Natural killer cell treated with Interleukin-12 subunit alpha and Interleukin-12 subunit beta and Interleukin-15 and Interleukin-18, amount 100 ng/mL, for 72 hours (primary cell): ENCODE data around the gene CBX8. TPM values are rescaled to one million over a fixed set of nuclear protein-coding genes. Genes with fewer than 3 reads are reported as not detected.
A peak's percentile ranks its signal among the peaks of the same experiment; 100 is the strongest.

ENCODE experiments used
- ATAC-seq, 2 donors: fragments of 150-1000 bp; cut with Tn5 transposase in 1 of 2; sonication (Bioruptor Pico), chemical (Tn5 transposase) in 1 of 2; 2 replicates each; pipeline ENCODE4 v1.10.0; 2021
- DNase-seq: peaks from one replicate; pipeline ENCODE4 v3.0.0; 2022; ENCODE audit warnings: low spot score
- H3K27ac Mint-ChIP-seq, 2 donors: 1 replicate in 1 of 2; 2 replicates in 1 of 2; pipeline ENCODE4 v1.8.0; 2022; ENCODE audit warnings: mixed read lengths in 2 of 2, mild to moderate bottlenecking in 1 of 2, moderate library complexity in 1 of 2
- H3K27me3 Mint-ChIP-seq, 2 donors: 1 replicate in 1 of 2; 2 replicates in 1 of 2; pipeline ENCODE4 v1.8.0; 2022; ENCODE audit warnings: mixed read lengths in 2 of 2
- H3K36me3 Mint-ChIP-seq: one replicate; pipeline ENCODE4 v1.8.0; 2022; ENCODE audit warnings: mixed read lengths
- H3K4me1 Mint-ChIP-seq, 2 donors: 1 replicate in 1 of 2; 2 replicates in 1 of 2; pipeline ENCODE4 v1.8.0; 2022; ENCODE audit warnings: low read depth in 2 of 2, mixed read lengths in 2 of 2, mild to moderate bottlenecking in 1 of 2
- H3K4me3 Mint-ChIP-seq: one replicate; pipeline ENCODE4 v1.8.0; 2022; ENCODE audit warnings: mixed read lengths
- H3K9me3 Mint-ChIP-seq: 2 replicates; pipeline ENCODE4 v1.8.0; 2022; ENCODE audit warnings: mixed read lengths
- total RNA-seq, 2 donors: library from RNA; stranded (reverse); gene quantifications; one replicate each; pipeline ENCODE4 v1.2.3, GENCODE V29; 2022

CBX8 gene
- total RNA-seq, 2 donors from 2014 or later, result 9.8 to 46.4 TPM

GRCh38 chr17:79838522-79839274 is 41.8 kb upstream of the CBX8 start:
- Mint-ChIP-seq H3K4me1 (peaks cover 15 to 34% of the 10 kb centered on the region in 2 donors), H3K9me3 (no peaks in the 10 kb centered on the region), H3K4me3 (peak overlapping the region; percentile 93), H3K27ac (peak overlapping the region; percentile 79 to 90), H3K36me3 (peaks cover 6% of the 10 kb centered on the region), H3K27me3 (peaks cover 5 to 7% of the 10 kb centered on the region in 2 donors)
- no peak for DNase-seq
- peak; percentile 26 to 37 for ATAC-seq

GRCh38 chr17:79837888-79838521 is 41.1 kb upstream of the CBX8 start:
- DNase-seq, result no peak
- Mint-ChIP-seq H3K4me1 (peaks cover 18 to 36% of the 10 kb centered on the region in 2 donors), H3K27ac (peak overlapping the region; percentile 79 to 90), H3K4me3 (peak overlapping the region; percentile 93), H3K27me3 (peaks cover 5 to 7% of the 10 kb centered on the region in 2 donors), H3K36me3 (peaks cover 10% of the 10 kb centered on the region), H3K9me3 (no peaks in the 10 kb centered on the region)
- no peak for ATAC-seq

DNA sequence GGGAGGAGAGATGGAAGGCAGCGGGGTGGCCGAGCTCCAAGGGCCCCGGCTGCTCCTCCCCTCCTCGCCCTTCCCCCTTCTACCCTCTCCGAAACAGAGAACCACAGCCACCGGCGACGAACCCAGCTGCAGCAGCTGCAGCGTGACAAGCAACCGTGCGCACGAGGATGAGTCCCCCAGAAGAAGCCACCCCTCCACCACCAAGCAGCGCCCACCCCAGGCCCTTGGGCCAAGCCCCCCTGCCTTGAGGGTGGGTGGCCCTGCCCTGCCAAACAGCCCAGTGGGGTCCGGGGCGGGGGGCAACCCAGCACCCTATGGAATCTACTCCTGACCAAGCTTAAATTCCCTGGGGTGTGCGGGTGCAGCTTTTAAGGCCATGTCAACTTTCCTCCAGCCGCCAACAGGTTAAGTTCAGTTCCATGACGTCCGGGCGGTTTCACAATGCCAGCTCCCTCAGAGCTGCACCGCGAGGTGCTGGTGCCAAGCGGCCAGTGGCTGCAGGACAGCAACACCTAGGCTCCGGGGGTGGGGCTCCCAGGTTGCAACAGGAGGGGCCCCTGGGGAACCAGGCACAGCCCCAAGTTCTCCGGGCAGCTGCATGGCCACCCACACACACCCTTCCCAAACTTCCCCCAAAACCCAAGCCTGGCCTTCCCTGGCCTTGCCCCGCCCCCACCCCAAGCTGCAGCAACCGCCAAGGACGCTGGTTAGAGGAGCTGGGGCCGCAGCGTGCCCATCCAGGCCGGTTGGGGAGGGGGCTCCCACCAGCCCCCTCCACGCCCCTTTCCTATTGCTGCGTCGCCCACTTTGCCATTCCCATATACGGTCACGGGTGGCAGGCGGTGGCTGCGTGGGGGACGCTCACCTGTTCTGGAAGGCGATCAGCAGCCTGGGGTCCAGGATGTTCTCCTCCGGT is 40.4 kb upstream of the CBX8 start:
- H3K27ac Mint-ChIP-seq, result peak overlapping the region; percentile 79 to 90
- DNase-seq (peak; percentile 77), ATAC-seq (peak; percentile 7 to 28)
- H3K9me3 Mint-ChIP-seq, result no peaks in the 10 kb centered on the region
- peak overlapping the region; percentile 93 for H3K4me3 Mint-ChIP-seq
- peaks cover 5 to 6% of the 10 kb centered on the region in 2 donors for H3K27me3 Mint-ChIP-seq
- peaks cover 11% of the 10 kb centered on the region for H3K36me3 Mint-ChIP-seq
- peaks cover 20 to 31% of the 10 kb centered on the region in 2 donors for H3K4me1 Mint-ChIP-seq

- H3K4me1 Mint-ChIP-seq, result peaks cover 20 to 29% of the 10 kb centered on the region in 2 donors
These were observed 39.7 kb upstream of the CBX8 start for GRCh38 chr17:79836510-79836971.

GRCh38 chr17:79835953-79836509 is 39.2 kb upstream of the CBX8 start:
- no peak overlapping the region for H3K27ac Mint-ChIP-seq
- no peak overlapping the region for H3K4me3 Mint-ChIP-seq
- no peak for DNase-seq
- peaks cover 11% of the 10 kb centered on the region for H3K36me3 Mint-ChIP-seq
- no peak for ATAC-seq
- no peaks in the 10 kb centered on the region for H3K9me3 Mint-ChIP-seq
- H3K27me3 Mint-ChIP-seq, result peaks cover 0 to 3% of the 10 kb centered on the region in 2 donors
- H3K4me1 Mint-ChIP-seq, result peaks cover 20 to 29% of the 10 kb centered on the region in 2 donors

More at GRCh38 chr17:79836510-79836971, 39.7 kb upstream of the CBX8 start:
- Mint-ChIP-seq H3K9me3 (no peaks in the 10 kb centered on the region), H3K27me3 (peaks cover 0 to 3% of the 10 kb centered on the region in 2 donors), H3K27ac (peak overlapping the region in 1 of 2 donors; percentile 90), H3K36me3 (peaks cover 11% of the 10 kb centered on the region), H3K4me3 (peak overlapping the region; percentile 93)
- DNase-seq (no peak), ATAC-seq (no peak)

- Mint-ChIP-seq H3K27me3 (peaks cover 0 to under 1% of the 10 kb centered on the region in 2 donors), H3K4me1 (peaks cover 20 to 26% of the 10 kb centered on the region in 2 donors), H3K36me3 (peaks cover 11% of the 10 kb centered on the region), H3K9me3 (no peaks in the 10 kb centered on the region), H3K4me3 (no peak overlapping the region), H3K27ac (no peak overlapping the region)
- no peak for DNase-seq
- ATAC-seq, result no peak
These were observed 38.6 kb upstream of the CBX8 start for GRCh38 chr17:79835470-79835899.

DNA sequence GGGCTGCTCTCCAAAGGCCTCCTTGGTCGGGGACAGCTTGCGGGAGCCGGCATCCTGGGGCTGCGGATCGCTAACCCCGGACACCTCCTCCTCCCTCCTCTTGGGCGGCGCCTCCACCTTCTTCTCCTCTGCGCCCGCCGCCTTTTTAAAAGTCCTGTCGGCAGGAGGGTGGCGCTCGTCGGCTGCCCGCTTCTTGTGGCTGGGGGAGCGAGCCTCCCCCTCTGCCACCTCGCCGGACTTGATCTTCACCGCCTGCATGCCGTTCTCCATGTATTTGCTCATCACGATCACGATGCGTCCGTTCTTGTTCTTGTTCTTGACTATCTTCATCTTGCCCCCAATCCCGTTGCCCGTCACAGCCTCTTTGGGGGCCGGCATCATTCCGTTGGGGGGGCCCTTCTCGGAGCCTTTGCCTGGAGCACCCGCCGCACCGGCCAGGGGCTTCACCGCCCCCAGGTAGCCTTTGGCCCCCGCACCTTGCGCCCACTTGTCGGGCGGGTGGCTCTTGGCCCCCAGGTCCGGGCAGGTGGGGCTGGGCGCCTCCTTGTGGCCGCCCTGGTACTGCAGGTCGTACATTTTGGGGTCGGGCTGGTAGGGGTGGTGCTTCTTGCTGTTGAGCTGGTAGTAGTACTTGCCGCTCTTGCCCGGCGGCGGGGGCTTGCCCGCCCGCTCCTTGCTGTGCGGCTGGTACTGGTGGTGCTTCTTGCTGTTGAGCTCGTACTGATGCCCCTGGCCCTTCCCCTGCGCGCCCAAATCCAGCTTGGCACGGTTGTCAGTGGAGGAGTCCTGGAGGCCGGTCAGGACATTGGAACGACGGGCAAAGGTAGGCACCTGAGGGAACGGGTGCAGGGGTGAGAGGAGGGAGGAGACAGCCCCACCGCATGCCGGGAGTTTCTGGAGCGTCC is 37.9 kb upstream of the CBX8 start:
- ATAC-seq, result no peak
- Mint-ChIP-seq H3K36me3 (peaks cover 11% of the 10 kb centered on the region), H3K4me3 (no peak overlapping the region), H3K27me3 (no peaks in the 10 kb centered on the region), H3K9me3 (no peaks in the 10 kb centered on the region), H3K4me1 (peaks cover 20 to 25% of the 10 kb centered on the region in 2 donors), H3K27ac (no peak overlapping the region)
- DNase-seq, result no peak

DNA sequence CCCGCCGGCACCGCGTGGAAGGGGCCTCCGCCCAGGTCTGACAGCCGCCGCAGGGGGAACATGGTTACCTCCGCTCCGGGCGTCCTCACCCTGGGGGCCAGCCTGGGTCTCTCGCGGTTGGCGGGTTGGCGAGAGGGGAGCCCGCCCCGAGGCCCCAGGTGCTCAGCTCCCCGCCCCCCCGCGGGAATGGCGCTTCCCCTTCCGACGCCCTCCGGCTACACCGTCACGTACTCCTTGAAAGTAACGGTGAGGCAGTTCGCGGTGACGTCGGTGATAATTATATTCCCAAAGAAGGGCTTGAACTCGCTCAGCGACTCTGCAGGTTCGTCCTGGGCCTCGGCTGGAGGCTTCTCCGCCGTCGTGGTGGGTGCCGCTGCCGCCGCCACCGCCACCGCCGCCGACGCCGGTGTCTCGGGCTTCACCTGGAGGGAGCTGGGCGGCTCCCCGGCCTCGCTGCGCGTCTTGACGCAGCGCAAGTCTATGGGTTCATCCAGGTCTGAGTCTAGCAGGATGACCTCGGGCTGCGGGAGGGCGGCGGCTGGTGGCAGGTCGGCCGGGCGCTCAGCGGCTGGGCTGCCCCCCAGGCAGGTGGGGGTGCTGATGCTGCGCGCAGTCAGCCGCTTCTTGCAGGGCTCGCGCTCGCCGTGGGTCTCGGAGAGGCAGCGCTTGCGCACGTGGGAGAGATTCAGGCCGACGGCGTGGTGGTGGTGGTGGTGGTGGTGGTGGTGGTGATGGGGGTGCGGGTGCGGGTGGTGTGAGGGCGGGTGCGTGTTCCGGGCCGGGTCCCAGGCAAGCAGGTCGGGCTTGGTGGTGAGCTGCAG is 37.1 kb upstream of the CBX8 start:
- H3K36me3 Mint-ChIP-seq, result peaks cover 11% of the 10 kb centered on the region
- ATAC-seq, result no peak
- no peaks in the 10 kb centered on the region for H3K27me3 Mint-ChIP-seq
- H3K4me1 Mint-ChIP-seq, result peaks cover 20 to 25% of the 10 kb centered on the region in 2 donors
- DNase-seq, result no peak
- H3K4me3 Mint-ChIP-seq, result no peak overlapping the region
- no peak overlapping the region for H3K27ac Mint-ChIP-seq
- no peaks in the 10 kb centered on the region for H3K9me3 Mint-ChIP-seq

GRCh38 chr17:79833110-79833450 is 36.2 kb upstream of the CBX8 start:
- ATAC-seq, result no peak
- peaks cover 11% of the 10 kb centered on the region for H3K36me3 Mint-ChIP-seq
- H3K9me3 Mint-ChIP-seq, result no peaks in the 10 kb centered on the region
- peaks cover 16 to 22% of the 10 kb centered on the region in 2 donors for H3K4me1 Mint-ChIP-seq
- no peak overlapping the region for H3K27ac Mint-ChIP-seq
- H3K27me3 Mint-ChIP-seq, result no peaks in the 10 kb centered on the region
- H3K4me3 Mint-ChIP-seq, result peak overlapping the region; percentile 53
- no peak for DNase-seq

DNA sequence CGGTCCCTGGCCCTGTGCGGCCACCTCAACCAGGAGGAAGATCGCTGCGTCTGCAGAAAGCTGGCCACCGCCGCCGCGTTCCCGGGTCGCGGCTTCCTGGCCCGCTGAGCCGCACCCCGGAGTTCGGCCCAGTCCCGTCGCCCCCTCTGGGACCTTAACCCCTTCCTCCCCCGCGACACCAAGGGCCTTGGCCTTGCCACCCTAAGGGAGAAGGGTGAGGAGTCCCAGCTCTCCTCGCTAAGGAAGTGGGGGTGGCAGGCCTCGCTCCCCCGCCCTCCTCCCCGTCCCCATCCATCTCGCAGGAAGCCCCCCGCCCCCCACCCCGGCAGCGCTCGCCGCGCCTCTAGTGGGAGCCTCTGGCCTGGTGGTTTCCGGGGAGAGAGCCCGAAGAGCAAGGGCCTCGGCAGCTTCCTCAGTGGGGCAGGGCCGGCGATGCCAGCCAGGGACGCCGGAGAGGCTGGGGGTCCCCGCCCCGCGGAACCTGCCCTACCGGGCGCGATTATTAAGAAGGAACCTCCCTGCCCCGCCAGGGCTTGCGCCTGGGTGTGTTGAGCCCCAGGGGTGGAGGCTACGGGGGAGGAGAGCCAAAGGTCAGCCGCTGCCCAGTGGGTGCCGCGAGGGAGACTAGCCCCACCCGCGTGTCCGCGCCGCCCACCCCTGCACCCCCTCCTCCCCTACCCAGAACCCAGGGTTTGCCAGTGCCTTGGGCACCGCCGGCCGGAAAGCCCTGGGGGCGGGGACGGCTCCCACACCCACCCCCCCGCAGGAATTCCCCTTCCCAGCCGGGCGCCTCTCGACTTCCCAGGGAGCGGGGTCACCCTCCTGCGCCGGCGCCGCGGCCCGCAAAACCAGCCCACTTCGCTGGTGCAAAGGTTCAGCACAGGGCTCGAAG is 35.6 kb upstream of the CBX8 start:
- H3K36me3 Mint-ChIP-seq, result peaks cover 11% of the 10 kb centered on the region
- no peaks in the 10 kb centered on the region for H3K27me3 Mint-ChIP-seq
- DNase-seq, result no peak
- no peaks in the 10 kb centered on the region for H3K9me3 Mint-ChIP-seq
- peak overlapping the region; percentile 53 for H3K4me3 Mint-ChIP-seq
- H3K4me1 Mint-ChIP-seq, result peaks cover 11 to 18% of the 10 kb centered on the region in 2 donors
- no peak overlapping the region for H3K27ac Mint-ChIP-seq
- ATAC-seq, result no peak
